ENCODE data around the gene SPATA2. TPM values are rescaled to one million over a fixed set of nuclear protein-coding genes. Genes with fewer than 3 reads are reported as not detected.

The SPATA2 gene
- total and polyA plus RNA-seq, 2 of the 13 experiments (the other 11 are each of a cell fraction or from before 2014, with no cell fraction given), result 3.2 to 8.7 TPM

GRCh38 chr20:49915380-49916145 is at the start of gene SPATA2 (continued):
- TF ChIP-seq ZBTB10 (CRISPR knock-in tag; IDR thresholded peaks at IDR 0.05; ENCODE audit: borderline replicate concordance), result no peak
- TF ChIP-seq IKZF5 (CRISPR knock-in tag; IDR thresholded peaks at IDR 0.05), result peak; percentile 63
- TF ChIP-seq ZNF710 (CRISPR knock-in tag; IDR thresholded peaks at IDR 0.05; ENCODE audit: borderline replicate concordance), result no peak; the same call in 1 of the 2 replicates
- TF ChIP-seq ATF7-NPFF (CRISPR knock-in tag; IDR thresholded peaks at IDR 0.05; ENCODE audit: low read depth), result peak; percentile 60
- TF ChIP-seq MYNN (CRISPR knock-in tag; IDR thresholded peaks at IDR 0.05; ENCODE audit: low read depth), result no peak; the same call in 1 of the 2 replicates
- TF ChIP-seq ZNF205 (CRISPR knock-in tag; IDR thresholded peaks at IDR 0.05), result peak; percentile 48
- peak; percentile 49; the same call in 1 of the 2 replicates for TF ChIP-seq CREB3 (CRISPR knock-in tag; IDR thresholded peaks at IDR 0.05)
- TF ChIP-seq ZNF292 (CRISPR knock-in tag; IDR thresholded peaks at IDR 0.05; ENCODE audit: borderline replicate concordance, low read depth), result no peak
- TF ChIP-seq ZNF460 (CRISPR knock-in tag; IDR thresholded peaks at IDR 0.05; ENCODE audit: borderline replicate concordance), result no peak
- TF ChIP-seq CBX2 (IDR thresholded peaks at IDR 0.05; ENCODE audit: low read depth, low read length), result no peak
- TF ChIP-seq CBX2 (CRISPR knock-in tag; IDR thresholded peaks at IDR 0.05; ENCODE audit: low read depth), result no peak
- TF ChIP-seq ZBED4 (CRISPR knock-in tag; IDR thresholded peaks at IDR 0.05; ENCODE audit: borderline replicate concordance), result no peak; the same call in 1 of the 2 replicates
- TF ChIP-seq GPN1 (CRISPR knock-in tag; IDR thresholded peaks at IDR 0.05; ENCODE audit: borderline replicate concordance), result peak; percentile 73
- peak; percentile 82; the same call in 1 of the 2 replicates for TF ChIP-seq HBP1 (CRISPR knock-in tag; IDR thresholded peaks at IDR 0.05; ENCODE audit: low read depth)
- peak; percentile 74; the same call in 1 of the 2 replicates for TF ChIP-seq ZNF776 (CRISPR knock-in tag; IDR thresholded peaks at IDR 0.05)

Measured in HepG2 (cell line).